AG09309 (cell line): ENCODE data around the gene CEP192.

ENCODE experiments used
- DNase-seq: peaks from one replicate; pipeline ENCODE4 v3.0.0-alpha.2; 2010; ENCODE audit warnings: low read depth
- H3K4me3 ChIP-seq: 2 replicates; pipeline ENCODE4 v1.5.1; 2011; ENCODE audit warnings: mild to moderate bottlenecking, low read depth, low read length, moderate library complexity; ENCODE audit not compliant: control insufficient read depth
- TF ChIP-seq, protein P1 (sequence below): IDR thresholded peaks from 2 replicates; pipeline ENCODE4 v1.5.1; 2011; ENCODE audit warnings: mild to moderate bottlenecking, low read depth, low read length, inconsistent platforms; ENCODE audit not compliant: insufficient read depth, control insufficient read depth; ENCODE audit errors: missing control alignments

Gene CEP192

DNA sequence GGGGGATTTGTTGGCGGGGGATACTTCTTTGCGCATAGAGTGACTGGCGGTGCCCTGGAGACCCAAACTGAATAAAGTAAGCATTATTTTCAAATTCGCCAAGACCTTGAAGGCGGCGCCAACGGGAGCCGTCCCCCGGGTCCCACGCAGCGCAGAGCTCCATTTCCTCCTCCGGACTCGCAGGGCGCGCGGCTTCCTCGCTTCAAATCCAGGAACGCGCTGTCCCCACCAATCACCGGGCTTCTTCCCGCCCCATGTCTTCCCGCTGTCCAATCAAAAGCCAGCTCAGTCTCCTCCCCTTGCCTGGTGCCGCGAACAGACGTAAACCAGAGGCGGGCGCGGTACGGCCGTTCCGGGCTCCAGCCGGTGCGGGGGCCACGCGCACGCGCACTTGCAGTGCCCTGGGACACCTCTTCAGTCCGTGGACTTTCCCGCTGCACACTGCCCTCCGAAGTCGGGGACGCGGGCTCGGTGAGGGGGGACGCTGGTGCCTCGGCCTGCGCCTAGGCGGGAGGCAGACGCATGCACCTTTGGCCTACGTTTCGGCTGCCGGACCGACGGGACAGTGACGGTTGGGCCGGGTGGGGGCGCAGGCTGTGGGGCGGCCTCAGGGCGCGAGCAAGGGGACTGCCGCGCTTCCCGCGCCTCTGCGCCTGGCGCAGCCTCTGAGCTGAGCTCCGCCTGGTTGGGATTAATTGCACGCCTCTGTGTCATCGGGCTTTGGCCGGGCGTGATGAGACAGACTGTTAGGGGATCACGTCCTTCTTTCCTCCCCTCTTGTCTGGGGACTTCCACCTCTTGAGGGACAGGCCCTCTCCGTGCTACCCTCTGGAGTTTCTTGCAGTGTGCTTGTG is at the start of gene CEP192:
TSS of gene CEP192 (plus strand) at position 396 of the 854 bp plus-strand sequence. CDS start 8,063 bp downstream, outside the sequence.
- TF ChIP-seq, protein P1, sequence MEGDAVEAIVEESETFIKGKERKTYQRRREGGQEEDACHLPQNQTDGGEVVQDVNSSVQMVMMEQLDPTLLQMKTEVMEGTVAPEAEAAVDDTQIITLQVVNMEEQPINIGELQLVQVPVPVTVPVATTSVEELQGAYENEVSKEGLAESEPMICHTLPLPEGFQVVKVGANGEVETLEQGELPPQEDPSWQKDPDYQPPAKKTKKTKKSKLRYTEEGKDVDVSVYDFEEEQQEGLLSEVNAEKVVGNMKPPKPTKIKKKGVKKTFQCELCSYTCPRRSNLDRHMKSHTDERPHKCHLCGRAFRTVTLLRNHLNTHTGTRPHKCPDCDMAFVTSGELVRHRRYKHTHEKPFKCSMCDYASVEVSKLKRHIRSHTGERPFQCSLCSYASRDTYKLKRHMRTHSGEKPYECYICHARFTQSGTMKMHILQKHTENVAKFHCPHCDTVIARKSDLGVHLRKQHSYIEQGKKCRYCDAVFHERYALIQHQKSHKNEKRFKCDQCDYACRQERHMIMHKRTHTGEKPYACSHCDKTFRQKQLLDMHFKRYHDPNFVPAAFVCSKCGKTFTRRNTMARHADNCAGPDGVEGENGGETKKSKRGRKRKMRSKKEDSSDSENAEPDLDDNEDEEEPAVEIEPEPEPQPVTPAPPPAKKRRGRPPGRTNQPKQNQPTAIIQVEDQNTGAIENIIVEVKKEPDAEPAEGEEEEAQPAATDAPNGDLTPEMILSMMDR, result no peak
- DNase-seq, result peak; percentile 93
- H3K4me3 ChIP-seq, result peak within 1 kb of the TSS; percentile 72

DNA sequence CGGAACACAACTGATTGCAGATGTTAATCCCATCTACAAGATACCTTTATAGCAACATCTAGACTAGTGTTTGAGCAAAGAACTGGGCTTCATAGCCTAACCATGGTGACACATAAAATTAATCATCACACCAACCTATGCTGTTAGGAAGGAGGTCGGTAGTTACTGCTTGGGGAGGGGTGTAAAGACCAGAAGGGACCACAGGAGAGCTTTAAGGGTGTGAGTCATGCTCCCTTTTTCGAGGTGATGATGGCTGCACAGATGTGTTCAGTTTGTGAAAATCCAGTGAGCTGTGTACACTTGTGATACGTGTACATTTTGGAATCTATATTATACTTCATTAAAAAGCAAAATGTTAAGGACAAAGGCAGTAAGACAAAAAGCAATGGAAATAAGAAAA is 47.9 kb upstream of the CEP192 start:
- no peak overlapping the region for H3K4me3 ChIP-seq
- TF ChIP-seq, protein P1, result no peak
- no peak for DNase-seq

GRCh38 chr18:12944709-12945108 is 46.5 kb upstream of the CEP192 start:
- DNase-seq, result no peak
- H3K4me3 ChIP-seq, result no peak overlapping the region
- TF ChIP-seq, protein P1, result no peak

DNA sequence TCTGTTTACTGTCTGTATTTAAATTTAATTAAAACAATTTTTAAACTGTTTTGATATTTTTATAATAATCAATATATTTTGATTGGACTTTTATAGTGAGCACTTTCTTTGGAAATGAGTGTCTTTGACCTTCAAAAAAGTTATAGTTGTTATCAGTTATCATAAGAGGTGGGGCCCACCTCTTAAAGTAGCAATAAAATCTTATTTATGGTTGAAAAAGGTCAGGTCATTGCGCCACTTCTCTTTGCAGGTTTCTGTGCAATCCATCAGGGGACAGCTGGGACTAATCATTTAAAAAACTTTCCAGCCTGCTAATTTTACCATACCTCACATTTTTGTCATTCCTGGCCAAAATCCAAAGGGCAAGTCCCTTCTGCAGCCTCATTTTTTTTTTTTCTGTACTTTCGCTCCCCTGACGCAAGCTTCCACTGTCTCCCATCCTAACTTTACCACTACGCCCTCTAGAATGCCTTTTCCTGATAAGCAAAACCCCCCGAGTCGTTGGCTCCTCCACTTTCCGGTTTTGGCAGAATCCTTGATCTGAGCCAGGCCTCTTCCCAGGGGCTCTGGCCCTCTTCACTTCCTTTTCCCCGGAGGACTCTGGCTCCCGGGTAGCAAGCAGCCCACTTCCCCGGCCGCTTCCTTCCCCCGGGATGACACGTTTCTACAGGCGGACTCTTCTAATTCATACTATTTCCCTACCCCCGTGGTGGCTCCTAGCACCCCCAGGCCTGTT is 44.4 kb upstream of the CEP192 start:
- TF ChIP-seq, protein P1, result peak; percentile 8
- peak overlapping the region; percentile 100 for H3K4me3 ChIP-seq
- DNase-seq, result peak; percentile 94

DNA sequence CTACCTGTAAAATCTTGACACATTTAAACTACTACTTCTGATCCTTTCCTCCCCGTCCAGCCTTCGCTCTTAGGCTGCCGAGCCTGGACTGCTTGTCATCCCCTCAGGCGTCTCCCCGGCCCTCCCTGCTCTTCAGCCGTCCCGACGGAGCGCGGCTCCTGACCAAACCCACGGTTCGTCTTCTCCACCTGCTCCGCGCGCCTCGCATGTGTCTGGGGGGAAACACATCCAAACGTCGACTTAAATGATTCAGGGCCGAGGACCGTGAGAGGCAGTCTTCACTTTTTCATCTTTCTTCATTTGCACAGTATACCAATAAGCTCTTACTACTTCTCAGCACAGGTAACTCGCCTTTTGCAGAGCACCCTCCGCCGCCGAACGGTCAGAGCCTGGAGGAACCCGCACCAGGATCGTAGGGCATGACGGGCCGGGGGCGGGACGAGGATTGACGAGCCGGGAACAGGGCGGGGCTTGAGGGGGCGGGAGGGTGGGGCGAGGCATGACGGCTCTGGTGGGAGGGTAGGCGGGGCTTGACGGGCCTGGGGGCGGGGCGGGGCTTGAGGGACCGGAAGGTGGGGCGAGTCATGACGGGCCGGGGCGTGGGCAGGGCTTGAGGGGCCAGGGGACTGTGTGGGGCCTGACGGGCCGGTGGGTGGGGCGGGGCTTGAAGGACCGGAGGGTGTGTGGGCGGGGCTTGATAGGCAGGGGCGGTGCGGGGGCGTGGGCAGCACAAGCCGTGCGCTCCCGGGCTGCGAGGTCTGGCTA is 43.7 kb upstream of the CEP192 start, which contains the start of gene SEH1L:
TSS of gene SEH1L (plus strand) at position 727 of the 765 bp plus-strand sequence. CDS start 111 bp downstream, outside the sequence.
- peak within 1 kb of the TSS; percentile 100 for H3K4me3 ChIP-seq
- DNase-seq, result peak; percentile 89
- TF ChIP-seq, protein P1, result no peak
